Esophagus muscularis mucosa (tissue), 4 donors: ENCODE measurements around the gene TOX4. TPM values are rescaled to one million over a fixed set of nuclear protein-coding genes. Genes with fewer than 3 reads are reported as not detected.

Experiments used
- DNase-seq: peaks from one replicate; pipeline ENCODE4 v3.0.0-alpha.2; 2017; ENCODE audit errors: extremely low spot score
- H3K27ac ChIP-seq, 4 donors: fragments of 200-600 bp; sonication (generic); replicated peaks in 1 of 4; 1 replicate in 3 of 4; 2 replicates in 1 of 4; pipeline ENCODE4 v1.5.1; 2016 to 2019; ENCODE audit warnings: mild to moderate bottlenecking in 1 of 4
- H3K27me3 ChIP-seq, 4 donors: fragments of 200-600 bp; sonication (generic); one replicate each; pipeline versions ENCODE4 v1.5.1 to v1.6.0; 2016 to 2019
- H3K36me3 ChIP-seq, 4 donors: fragments of 200-600 bp; sonication (generic); one replicate each; pipeline ENCODE4 v1.5.1; 2016 to 2019
- H3K4me1 ChIP-seq, 4 donors: fragments of 200-600 bp; sonication (generic); one replicate each; pipeline ENCODE4 v1.5.1; 2016 to 2019
- H3K4me3 ChIP-seq, 4 donors: fragments of 200-600 bp; sonication (generic); 1 replicate in 2 of 4; 2 replicates in 2 of 4; pipeline ENCODE4 v1.5.1; 2016 to 2019; ENCODE audit warnings: mild to moderate bottlenecking in 4 of 4, moderate library complexity in 1 of 4
- H3K9me3 ChIP-seq, 4 donors: fragments of 200-600 bp; sonication (generic); 1 replicate in 3 of 4; 2 replicates in 1 of 4; pipeline ENCODE4 v1.5.1; 2016 to 2019
- CTCF ChIP-seq, 3 experiments: fragments of 200-600 bp in 2 of 3; fragments of 450-650 bp in 1 of 3; sonication (generic) in 2 of 3; IDR thresholded peaks; one replicate each; pipeline ENCODE4 v1.5.1; 2017 to 2019; ENCODE audit warnings: antibody characterized with exemption in 3 of 3, mild to moderate bottlenecking in 2 of 3, moderate library complexity in 1 of 3
- EP300 ChIP-seq: sonication (generic); formaldehyde crosslinking; IDR thresholded peaks from one replicate; pipeline ENCODE4 v1.6.1; 2017; ENCODE audit warnings: antibody characterized with exemption
- POLR2A ChIP-seq: fragments of 450-650 bp; IDR thresholded peaks from one replicate; pipeline ENCODE4 v1.6.1; 2017; ENCODE audit warnings: antibody characterized with exemption, moderate library complexity, mild to moderate bottlenecking, low read depth
- POLR2AphosphoS5 ChIP-seq, 2 donors: sonication (generic); formaldehyde crosslinking; IDR thresholded peaks; one replicate each; pipeline ENCODE4 v1.6.1; 2017; ENCODE audit warnings: antibody characterized with exemption in 2 of 2
- WGBS: methylation state at CpG from one replicate; pipeline ENCODE4 v1.1.5; 2018; 5-methylcytosine and 5-hydroxymethylcytosine counted together
- intact Hi-C: fragments of 100-400 bp; cut with DNase I; formaldehyde crosslinking; loops from one replicate; pipeline ENCODE4 v1.15.1; 2023
- total RNA-seq, 4 donors: library from RNA; depleted of rRNA; stranded (reverse); fragments of >200 nt; gene quantifications; one replicate each; pipeline versions ENCODE4 v1.1.0 to v1.2.1, GENCODE V29; 2016

The TOX4 gene
- total RNA-seq, 4 donors from 2014 or later = 42.6 to 81.2 (median 49.1) TPM

GRCh38 chr14:21518725-21519124 is 41.7 kb downstream of the TOX4 start:
- Histone ChIP-seq H3K9me3 (no peaks in the 10 kb centered on the region), H3K36me3 (peaks cover 0 to 17% (median 2%) of the 10 kb centered on the region in 4 donors), H3K4me3 (no peak overlapping the region), H3K4me1 (no peaks in the 10 kb centered on the region), H3K27me3 (no peaks in the 10 kb centered on the region), H3K27ac (no peak overlapping the region)
- DNase-seq = no peak
- no peak for TF ChIP-seq POLR2AphosphoS5 (IDR thresholded peaks at IDR 0.05)
- no peak for TF ChIP-seq EP300
- TF ChIP-seq POLR2A = no peak
- no peak for TF ChIP-seq CTCF (IDR thresholded peaks at IDR 0.05)
- intact Hi-C loops = no loop called here
- 67% methylated on average over 2 of the region's 2 CpGs for WGBS

GRCh38 chr14:21520767-21521166 is 43.8 kb downstream of the TOX4 start:
- no peak overlapping the region for H3K4me3 ChIP-seq
- DNase-seq = no peak
- no peaks in the 10 kb centered on the region for H3K27me3 ChIP-seq
- H3K36me3 ChIP-seq = peaks cover 0 to 26% (median 8%) of the 10 kb centered on the region in 4 donors
- H3K9me3 ChIP-seq = no peaks in the 10 kb centered on the region
- no peak overlapping the region for H3K27ac ChIP-seq
- TF ChIP-seq CTCF (IDR thresholded peaks at IDR 0.05) = no peak
- TF ChIP-seq POLR2A = no peak
- TF ChIP-seq POLR2AphosphoS5 (IDR thresholded peaks at IDR 0.05) = no peak
- TF ChIP-seq EP300 = no peak
- 83% methylated on average over 1 of the region's 1 CpG for WGBS
- intact Hi-C loops = no loop called here
- H3K4me1 ChIP-seq = peaks cover 0 to 11% (median 10%) of the 10 kb centered on the region in 4 donors

GRCh38 chr14:21521501-21521900 is 44.5 kb downstream of the TOX4 start:
- DNase-seq = no peak
- 66% methylated on average over 2 of the region's 2 CpGs for WGBS
- Histone ChIP-seq H3K36me3 (peaks cover 0 to 26% (median 8%) of the 10 kb centered on the region in 4 donors), H3K9me3 (no peaks in the 10 kb centered on the region), H3K27me3 (no peaks in the 10 kb centered on the region), H3K4me3 (no peak overlapping the region), H3K27ac (no peak overlapping the region), H3K4me1 (peaks cover under 1 to 13% (median 13%) of the 10 kb centered on the region in 4 donors)
- intact Hi-C loops = no loop called here
- TF ChIP-seq CTCF (IDR thresholded peaks at IDR 0.05) = no peak
- TF ChIP-seq POLR2AphosphoS5 (IDR thresholded peaks at IDR 0.05) = no peak
- TF ChIP-seq POLR2A = no peak

GRCh38 chr14:21523203-21523602 is 46.2 kb downstream of the TOX4 start:
- Histone ChIP-seq H3K36me3 (peaks cover 0 to 26% (median 8%) of the 10 kb centered on the region in 4 donors), H3K4me3 (no peak overlapping the region), H3K27me3 (no peaks in the 10 kb centered on the region), H3K27ac (no peak overlapping the region), H3K9me3 (no peaks in the 10 kb centered on the region), H3K4me1 (peaks cover 7 to 22% (median 21%) of the 10 kb centered on the region in 4 donors)
- no peak for DNase-seq
- 92% methylated on average over 6 of the region's 7 CpGs for WGBS
- no peak for TF ChIP-seq POLR2AphosphoS5 (IDR thresholded peaks at IDR 0.05)
- no peak for TF ChIP-seq CTCF (IDR thresholded peaks at IDR 0.05)
- TF ChIP-seq POLR2A = no peak
- TF ChIP-seq EP300 = no peak
- intact Hi-C loops = no loop called here
